A549 (cell line): ENCODE results near the gene GRIN3A. TPM values are rescaled to one million over a fixed set of nuclear protein-coding genes. Genes with fewer than 3 reads are reported as not detected.

ENCODE experiments used
- ATAC-seq, 2 experiments: fragments of 200-7000 bp in 1 of 2; fragments of >200 bp in 1 of 2; cut with Nextera tagmentation in 1 of 2; cut with Tn5 transposase in 1 of 2; 3 replicates each; pipeline versions ENCODE4 v1.8.0 to v1.9.1; 2018 to 2020; ENCODE audit warnings: mild to moderate bottlenecking in 1 of 2, moderate library complexity in 1 of 2
- CTCF ChIA-PET: fragments of 300-600 bp; sonication (Branson Sonifier 250); formaldehyde crosslinking; extraction: SDS; loops from one replicate; lab custom pipeline; 2021; ENCODE audit warnings: antibody characterized with exemption, inconsistent platforms; lab: Yijun Ruan, JAX
- POLR2A ChIA-PET: fragments of 350-600 bp; formaldehyde crosslinking; extraction: SDS; loops from one replicate; lab custom pipeline; 2021; ENCODE audit warnings: antibody characterized with exemption, inconsistent platforms; lab: Yijun Ruan, JAX
- DNase-seq, 2 experiments: peaks; one replicate each; pipeline versions ENCODE4 v3.0.0 to v3.0.0-alpha.2; 2011 to 2016; ENCODE audit warnings: low read depth in 1 of 2, low spot score in 1 of 2
- FAIRE-seq: peaks from 2 replicates; lab custom pipeline; 2011; peaks lifted over from hg19 to GRCh38; lab: Jason Lieb, UNC
- H3K27ac ChIP-seq, 2 experiments: fragments of >200 bp; sonication (Bioruptor Twin); formaldehyde crosslinking; 3 replicates each; pipeline ENCODE4 v1.5.1; 2016 to 2017
- H3K4me1 ChIP-seq: fragments of >200 bp; sonication (Bioruptor Twin); formaldehyde crosslinking; 3 replicates; pipeline ENCODE4 v1.6.1; 2016
- H3K4me2 ChIP-seq: fragments of >200 bp; sonication (Bioruptor Twin); formaldehyde crosslinking; 3 replicates; pipeline ENCODE4 v1.6.1; 2016
- H3K4me3 ChIP-seq: fragments of >200 bp; sonication (Bioruptor Twin); formaldehyde crosslinking; 3 replicates; pipeline ENCODE4 v1.5.1; 2016
- H3K9me3 ChIP-seq: fragments of >200 bp; sonication (Bioruptor Twin); formaldehyde crosslinking; 3 replicates; pipeline ENCODE4 v1.6.1; 2016
- BHLHE40 ChIP-seq: IDR thresholded peaks from 2 replicates; pipeline ENCODE4 v1.6.1; 2012; ENCODE audit warnings: low read depth, low read length, inconsistent platforms
- CBX2 ChIP-seq: fragments of 200-600 bp; sonication (generic); IDR thresholded peaks from 2 replicates; pipeline ENCODE4 v1.6.1; 2016; ENCODE audit warnings: low read depth, mild to moderate bottlenecking, borderline replicate concordance
- CBX8 ChIP-seq: fragments of 200-600 bp; sonication (generic); IDR thresholded peaks from 2 replicates; pipeline ENCODE4 v1.6.1; 2016
- EP300 ChIP-seq, 2 experiments: fragments of >200 bp; sonication (Bioruptor Twin); formaldehyde crosslinking; IDR thresholded peaks; 2 replicates in 1 of 2; 3 replicates in 1 of 2; pipeline ENCODE4 v1.6.1; 2016 to 2017
- FOSB ChIP-seq: fragments of 250-450 bp; sonication (Bioruptor Pico); IDR thresholded peaks from 2 replicates; pipeline ENCODE4 v1.5.0; 2020; ENCODE audit warnings: mild to moderate bottlenecking, moderate library complexity
- FOXS1 ChIP-seq: fragments of 250-450 bp; sonication (Bioruptor Pico); IDR thresholded peaks from 2 replicates; pipeline ENCODE4 v1.5.0; 2020; ENCODE audit warnings: mild to moderate bottlenecking, moderate library complexity
- HOXA7 ChIP-seq: fragments of 250-450 bp; sonication (Bioruptor Pico); IDR thresholded peaks from 2 replicates; pipeline ENCODE4 v1.5.0; 2020; ENCODE audit warnings: mild to moderate bottlenecking, moderate library complexity
- HOXB5 ChIP-seq: fragments of 250-450 bp; sonication (Bioruptor Pico); IDR thresholded peaks from 2 replicates; pipeline ENCODE4 v1.5.0; 2020; ENCODE audit warnings: mild to moderate bottlenecking, moderate library complexity
- JUN ChIP-seq, 2 experiments: fragments of >200 bp; sonication (Bioruptor Twin); formaldehyde crosslinking; IDR thresholded peaks; 2 replicates in 1 of 2; 3 replicates in 1 of 2; pipeline ENCODE4 v1.6.1; 2016 to 2017
- KDM5A ChIP-seq: fragments of 200-600 bp; sonication (generic); IDR thresholded peaks from 2 replicates; pipeline ENCODE4 v1.6.1; 2016; ENCODE audit warnings: antibody characterized with exemption, mild to moderate bottlenecking
- MAFK ChIP-seq: fragments of 450-650 bp; IDR thresholded peaks from 2 replicates; pipeline ENCODE4 v1.6.1; 2014; ENCODE audit not compliant: partially characterized antibody
- MYC ChIP-seq: IDR thresholded peaks from 2 replicates; pipeline ENCODE4 v1.6.1; 2012; ENCODE audit warnings: mild to moderate bottlenecking, inconsistent platforms, low read length, improper control_type of control experiment, borderline replicate concordance
- NFE2L2 ChIP-seq: fragments of 150-350 bp; conservative IDR thresholded peaks from 2 replicates; pipeline ENCODE4 v1.6.1; 2014; ENCODE audit warnings: low read length
- NPAS2 ChIP-seq: fragments of 250-450 bp; sonication (Bioruptor Pico); IDR thresholded peaks from 2 replicates; pipeline ENCODE4 v1.8.0; 2022; ENCODE audit warnings: mild to moderate bottlenecking, moderate library complexity, borderline replicate concordance
- NR3C1 ChIP-seq: fragments of >200 bp; sonication (Bioruptor Twin); formaldehyde crosslinking; IDR thresholded peaks from 3 replicates; pipeline ENCODE4 v1.6.1; 2017
- POLR2AphosphoS2 ChIP-seq: conservative IDR thresholded peaks from 2 replicates; pipeline ENCODE4 v1.6.1; 2012; ENCODE audit warnings: low read length, improper control_type of control experiment, inconsistent platforms
- RAD21 ChIP-seq, 2 experiments: fragments of >200 bp in 1 of 2; sonication (Bioruptor Twin) in 1 of 2; formaldehyde crosslinking in 1 of 2; IDR thresholded peaks in 1 of 2; conservative IDR thresholded peaks in 1 of 2; 2 replicates in 1 of 2; 3 replicates in 1 of 2; pipeline ENCODE4 v1.6.1; 2012 to 2018; ENCODE audit warnings: inconsistent platforms in 1 of 2
- RARB ChIP-seq: fragments of 250-450 bp; sonication (Bioruptor Pico); IDR thresholded peaks from 2 replicates; pipeline ENCODE4 v1.8.0; 2021; ENCODE audit warnings: mild to moderate bottlenecking, moderate library complexity
- RFX5 ChIP-seq: fragments of 450-650 bp; IDR thresholded peaks from 2 replicates; pipeline ENCODE4 v1.7.1; 2014; ENCODE audit warnings: antibody characterized with exemption, mild to moderate bottlenecking, moderate library complexity
- SMC3 ChIP-seq: fragments of >200 bp; sonication (Bioruptor Twin); formaldehyde crosslinking; IDR thresholded peaks from 3 replicates; pipeline ENCODE4 v1.6.1; 2018; ENCODE audit warnings: inconsistent platforms
- SREBF2 ChIP-seq: fragments of 450-650 bp; IDR thresholded peaks from 2 replicates; pipeline ENCODE4 v1.6.1; 2014; ENCODE audit warnings: mild to moderate bottlenecking, moderate library complexity
- ZC3H11A ChIP-seq: fragments of 450-650 bp; IDR thresholded peaks from 2 replicates; pipeline ENCODE4 v1.6.1; 2014; ENCODE audit warnings: antibody characterized with exemption, mild to moderate bottlenecking
- ZNF302 ChIP-seq: fragments of 250-450 bp; sonication (Bioruptor Pico); IDR thresholded peaks from 2 replicates; pipeline ENCODE4 v1.9.0; 2021; ENCODE audit warnings: inconsistent platforms, mild to moderate bottlenecking, moderate library complexity
- ZSCAN20 ChIP-seq: fragments of 250-450 bp; sonication (Bioruptor Pico); IDR thresholded peaks from 2 replicates; pipeline ENCODE4 v1.8.0; 2022; ENCODE audit warnings: mild to moderate bottlenecking, moderate library complexity
- WGBS: methylation state at CpG from one replicate; pipeline ENCODE4 v1.1.6; 2017; ENCODE audit errors: missing lambda C conversion rate; 5-methylcytosine and 5-hydroxymethylcytosine counted together
- polyA plus RNA-seq, 4 experiments: library from polyadenylated mRNA; depleted of rRNA in 3 of 4; stranded (reverse); fragments of >200 nt; fragmentation: RNase III in 1 of 4; extraction: RNeasy Plus Mini Kit Qiagen cat#74134 plus additional on column Dnase treatment in 1 of 4; gene quantifications; 2 replicates in 3 of 4; 3 replicates in 1 of 4; pipeline ENCODE4 v1.2.3, GENCODE V29; 2011 to 2017
- TF ChIP-seq, protein P1 (sequence below): fragments of 200-600 bp; sonication (generic); IDR thresholded peaks from 2 replicates; pipeline ENCODE4 v1.6.1; 2016; ENCODE audit warnings: antibody characterized with exemption, mild to moderate bottlenecking, moderate library complexity
- TF ChIP-seq, protein P2 (sequence below): fragments of >200 bp; sonication (Bioruptor Twin); formaldehyde crosslinking; IDR thresholded peaks from 3 replicates; pipeline ENCODE4 v1.6.1; 2016
- TF ChIP-seq, protein P3 (sequence below): IDR thresholded peaks from 2 replicates; pipeline ENCODE4 v1.6.1; 2012

The GRIN3A gene
- polyA plus RNA-seq, 2 of the 4 experiments (the other 2 are of a cell fraction): not detected

DNA sequence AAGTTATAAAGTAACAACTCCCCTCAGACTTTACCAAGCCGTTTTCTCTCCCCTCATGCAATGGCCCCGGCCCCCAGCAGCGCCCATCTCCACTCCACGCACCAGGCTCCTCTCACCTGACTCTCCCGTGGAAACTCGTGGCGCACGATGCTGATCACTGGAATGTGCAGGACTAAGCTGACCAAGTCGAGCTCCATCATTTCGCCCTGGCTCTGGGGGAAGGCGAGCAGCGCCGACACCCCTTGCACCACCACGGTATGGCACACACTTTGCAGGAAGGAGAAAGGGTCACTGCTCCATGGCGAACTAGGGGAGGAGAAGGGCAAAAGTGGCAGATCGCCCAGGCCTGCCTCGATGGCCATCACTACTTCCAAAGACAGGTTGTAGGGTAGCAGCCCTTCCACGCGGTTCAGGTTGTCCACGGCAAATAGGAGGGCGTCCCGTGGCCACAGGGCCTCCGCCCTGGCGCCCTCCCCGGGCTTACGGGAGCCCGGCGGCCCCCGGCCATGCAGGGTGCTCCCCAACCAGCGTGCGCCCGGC is 1.2 kb downstream of the GRIN3A start (continued):
- TF ChIP-seq NPAS2 (CRISPR knock-in tag): no peak
- TF ChIP-seq BHLHE40: no peak
- TF ChIP-seq ZSCAN20 (CRISPR knock-in tag): no peak
- no peak for TF ChIP-seq HOXA7
- TF ChIP-seq RAD21 (conservative IDR thresholded peaks at IDR 0.05 in 1 of 2, IDR thresholded peaks at IDR 0.05 in 1 of 2): no peak
- TF ChIP-seq CBX2: no peak
- no peak for TF ChIP-seq HOXB5 (CRISPR knock-in tag)
- TF ChIP-seq FOXS1 (CRISPR knock-in tag): no peak
- TF ChIP-seq, all 56 proteins: peak for 0

DNA sequence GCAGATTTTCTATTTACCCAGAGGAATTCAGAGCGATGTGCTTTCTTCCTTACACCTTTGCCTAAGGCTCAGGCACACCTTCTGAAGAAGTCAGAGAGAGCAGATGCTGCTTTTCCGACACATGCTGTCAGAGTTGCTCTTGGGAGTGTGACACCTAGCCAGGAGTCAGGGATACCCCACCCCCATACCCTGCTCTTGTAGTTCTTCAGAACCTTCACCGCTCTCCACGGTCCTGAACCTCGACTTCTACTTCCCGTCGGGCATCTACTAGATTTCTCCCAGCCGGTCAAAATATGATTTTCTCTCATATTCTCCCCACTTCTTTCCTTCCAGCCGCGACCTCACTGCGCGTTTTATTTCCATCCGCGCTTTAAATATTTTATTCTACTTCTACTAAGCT is 1.7 kb downstream of the GRIN3A start:
- no peaks in the 10 kb centered on the region for H3K4me1 ChIP-seq
- WGBS: 77% methylated on average over 14 of the region's 14 CpGs
- DNase-seq (no peak), ATAC-seq (no peak), FAIRE-seq (no peak)
- no peak overlapping the region for H3K4me2 ChIP-seq
- H3K4me3 ChIP-seq: no peak overlapping the region
- no peak for TF ChIP-seq SMC3
- TF ChIP-seq, protein P1, sequence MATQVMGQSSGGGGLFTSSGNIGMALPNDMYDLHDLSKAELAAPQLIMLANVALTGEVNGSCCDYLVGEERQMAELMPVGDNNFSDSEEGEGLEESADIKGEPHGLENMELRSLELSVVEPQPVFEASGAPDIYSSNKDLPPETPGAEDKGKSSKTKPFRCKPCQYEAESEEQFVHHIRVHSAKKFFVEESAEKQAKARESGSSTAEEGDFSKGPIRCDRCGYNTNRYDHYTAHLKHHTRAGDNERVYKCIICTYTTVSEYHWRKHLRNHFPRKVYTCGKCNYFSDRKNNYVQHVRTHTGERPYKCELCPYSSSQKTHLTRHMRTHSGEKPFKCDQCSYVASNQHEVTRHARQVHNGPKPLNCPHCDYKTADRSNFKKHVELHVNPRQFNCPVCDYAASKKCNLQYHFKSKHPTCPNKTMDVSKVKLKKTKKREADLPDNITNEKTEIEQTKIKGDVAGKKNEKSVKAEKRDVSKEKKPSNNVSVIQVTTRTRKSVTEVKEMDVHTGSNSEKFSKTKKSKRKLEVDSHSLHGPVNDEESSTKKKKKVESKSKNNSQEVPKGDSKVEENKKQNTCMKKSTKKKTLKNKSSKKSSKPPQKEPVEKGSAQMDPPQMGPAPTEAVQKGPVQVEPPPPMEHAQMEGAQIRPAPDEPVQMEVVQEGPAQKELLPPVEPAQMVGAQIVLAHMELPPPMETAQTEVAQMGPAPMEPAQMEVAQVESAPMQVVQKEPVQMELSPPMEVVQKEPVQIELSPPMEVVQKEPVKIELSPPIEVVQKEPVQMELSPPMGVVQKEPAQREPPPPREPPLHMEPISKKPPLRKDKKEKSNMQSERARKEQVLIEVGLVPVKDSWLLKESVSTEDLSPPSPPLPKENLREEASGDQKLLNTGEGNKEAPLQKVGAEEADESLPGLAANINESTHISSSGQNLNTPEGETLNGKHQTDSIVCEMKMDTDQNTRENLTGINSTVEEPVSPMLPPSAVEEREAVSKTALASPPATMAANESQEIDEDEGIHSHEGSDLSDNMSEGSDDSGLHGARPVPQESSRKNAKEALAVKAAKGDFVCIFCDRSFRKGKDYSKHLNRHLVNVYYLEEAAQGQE: peak; percentile 68
- ChIA-PET POLR2A (no interaction called here), CTCF (interaction anchor here (2.6 kb wide), 1 partner anchor 9 kb away, joined by 9 read pairs; no protein-coding TSS in a partner anchor)
- H3K9me3 ChIP-seq: no peaks in the 10 kb centered on the region
- H3K27ac ChIP-seq: no peak overlapping the region

DNA sequence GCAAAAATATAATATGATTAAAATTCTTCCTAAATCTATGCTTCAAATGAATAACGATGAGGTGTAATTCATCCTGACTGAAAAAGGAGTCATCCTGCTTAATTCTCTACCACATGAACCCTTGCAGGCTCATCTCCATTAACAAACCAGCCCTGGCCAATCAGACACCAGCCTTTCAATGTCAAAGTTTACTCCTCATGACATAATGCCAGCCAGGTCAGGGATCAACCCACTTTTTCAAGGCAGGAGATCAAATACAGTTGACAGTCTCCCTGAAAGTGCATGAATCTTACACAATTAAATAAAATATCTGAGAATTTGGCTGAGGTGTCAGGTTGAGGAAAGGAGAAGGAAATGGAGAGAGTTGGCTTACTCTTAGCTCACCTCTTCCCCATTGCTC is 7.0 kb downstream of the GRIN3A start:
- no peak for DNase-seq
- no peak overlapping the region for H3K4me2 ChIP-seq
- FAIRE-seq: no peak
- no peak overlapping the region for H3K27ac ChIP-seq
- ATAC-seq: no peak
- no peak overlapping the region for H3K4me3 ChIP-seq
- no peaks in the 10 kb centered on the region for H3K9me3 ChIP-seq
- CTCF ChIA-PET: no interaction called here
- 0% methylated on average over 1 of the region's 1 CpG for WGBS
- TF ChIP-seq RARB (CRISPR knock-in tag) (no peak), NFE2L2 (no peak), SMC3 (no peak), MYC (no peak), NR3C1 (no peak), POLR2AphosphoS2 (no peak), ZC3H11A (no peak), KDM5A (no peak), RFX5 (no peak), FOSB (CRISPR knock-in tag) (no peak), ZNF302 (CRISPR knock-in tag) (no peak), BHLHE40 (no peak), CBX8 (no peak), JUN (IDR thresholded peaks at IDR 0.05) (no peak), SREBF2 (no peak), EP300 (IDR thresholded peaks at IDR 0.05) (no peak), MAFK (no peak), RAD21 (conservative IDR thresholded peaks at IDR 0.05 in 1 of 2, IDR thresholded peaks at IDR 0.05 in 1 of 2) (no peak)
- TF ChIP-seq, protein P2, sequence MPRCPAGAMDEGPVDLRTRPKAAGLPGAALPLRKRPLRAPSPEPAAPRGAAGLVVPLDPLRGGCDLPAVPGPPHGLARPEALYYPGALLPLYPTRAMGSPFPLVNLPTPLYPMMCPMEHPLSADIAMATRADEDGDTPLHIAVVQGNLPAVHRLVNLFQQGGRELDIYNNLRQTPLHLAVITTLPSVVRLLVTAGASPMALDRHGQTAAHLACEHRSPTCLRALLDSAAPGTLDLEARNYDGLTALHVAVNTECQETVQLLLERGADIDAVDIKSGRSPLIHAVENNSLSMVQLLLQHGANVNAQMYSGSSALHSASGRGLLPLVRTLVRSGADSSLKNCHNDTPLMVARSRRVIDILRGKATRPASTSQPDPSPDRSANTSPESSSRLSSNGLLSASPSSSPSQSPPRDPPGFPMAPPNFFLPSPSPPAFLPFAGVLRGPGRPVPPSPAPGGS: no peak
- TF ChIP-seq, protein P3, sequence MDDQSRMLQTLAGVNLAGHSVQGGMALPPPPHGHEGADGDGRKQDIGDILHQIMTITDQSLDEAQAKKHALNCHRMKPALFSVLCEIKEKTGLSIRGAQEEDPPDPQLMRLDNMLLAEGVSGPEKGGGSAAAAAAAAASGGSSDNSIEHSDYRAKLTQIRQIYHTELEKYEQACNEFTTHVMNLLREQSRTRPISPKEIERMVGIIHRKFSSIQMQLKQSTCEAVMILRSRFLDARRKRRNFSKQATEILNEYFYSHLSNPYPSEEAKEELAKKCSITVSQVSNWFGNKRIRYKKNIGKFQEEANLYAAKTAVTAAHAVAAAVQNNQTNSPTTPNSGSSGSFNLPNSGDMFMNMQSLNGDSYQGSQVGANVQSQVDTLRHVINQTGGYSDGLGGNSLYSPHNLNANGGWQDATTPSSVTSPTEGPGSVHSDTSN: no peak
- POLR2A ChIA-PET: no interaction called here
- H3K4me1 ChIP-seq: no peaks in the 10 kb centered on the region
